Urinary bladder (tissue), 4 donors: Measurements from ENCODE around the gene SLC38A2. TPM values are rescaled to one million over a fixed set of nuclear protein-coding genes. Genes with fewer than 3 reads are reported as not detected.
"Not testable (repeated sequence)": the region's sequence is repeated elsewhere in the genome, so short reads cannot be mapped to it uniquely, and the experiment has no call there.

Experiments
- DNase-seq: peaks from one replicate; pipeline ENCODE4 v3.0.0-alpha.2; 2015; ENCODE audit errors: extremely low spot score
- H3K27ac ChIP-seq: one replicate; pipeline ENCODE4 v1.5.1; 2013; ENCODE audit warnings: low read depth, mild to moderate bottlenecking, moderate library complexity
- H3K36me3 ChIP-seq: one replicate; pipeline ENCODE4 v1.6.1; 2013; ENCODE audit warnings: mild to moderate bottlenecking, moderate library complexity; ENCODE audit not compliant: insufficient read depth
- H3K4me1 ChIP-seq: one replicate; pipeline ENCODE4 v1.6.1; 2013; ENCODE audit warnings: mild to moderate bottlenecking, moderate library complexity; ENCODE audit not compliant: insufficient read depth
- H3K4me3 ChIP-seq: one replicate; pipeline ENCODE4 v1.5.1; 2013; ENCODE audit warnings: low read depth, low read length
- WGBS: extraction: QIAGEN DNeasy Blood & Tissue Kit; methylation state at CpG from one replicate; pipeline ENCODE4 v1.1.7; 2013; 5-methylcytosine and 5-hydroxymethylcytosine counted together
- polyA plus RNA-seq: library from polyadenylated mRNA; stranded (reverse); fragments of 200-250 nt; gene quantifications from one replicate; pipeline ENCODE4 v1.2.3, GENCODE V29; 2013
- total RNA-seq: library from RNA; depleted of rRNA; stranded (reverse); fragments of >200 nt; gene quantifications from one replicate; pipeline ENCODE4 v1.2.3, GENCODE V29; 2014
- donor health status: healthy with polysubstance abuse.
- donor health status: healthy.

SLC38A2 gene
- total and polyA plus RNA-seq, 2 donors: 128 to 471 TPM

DNA sequence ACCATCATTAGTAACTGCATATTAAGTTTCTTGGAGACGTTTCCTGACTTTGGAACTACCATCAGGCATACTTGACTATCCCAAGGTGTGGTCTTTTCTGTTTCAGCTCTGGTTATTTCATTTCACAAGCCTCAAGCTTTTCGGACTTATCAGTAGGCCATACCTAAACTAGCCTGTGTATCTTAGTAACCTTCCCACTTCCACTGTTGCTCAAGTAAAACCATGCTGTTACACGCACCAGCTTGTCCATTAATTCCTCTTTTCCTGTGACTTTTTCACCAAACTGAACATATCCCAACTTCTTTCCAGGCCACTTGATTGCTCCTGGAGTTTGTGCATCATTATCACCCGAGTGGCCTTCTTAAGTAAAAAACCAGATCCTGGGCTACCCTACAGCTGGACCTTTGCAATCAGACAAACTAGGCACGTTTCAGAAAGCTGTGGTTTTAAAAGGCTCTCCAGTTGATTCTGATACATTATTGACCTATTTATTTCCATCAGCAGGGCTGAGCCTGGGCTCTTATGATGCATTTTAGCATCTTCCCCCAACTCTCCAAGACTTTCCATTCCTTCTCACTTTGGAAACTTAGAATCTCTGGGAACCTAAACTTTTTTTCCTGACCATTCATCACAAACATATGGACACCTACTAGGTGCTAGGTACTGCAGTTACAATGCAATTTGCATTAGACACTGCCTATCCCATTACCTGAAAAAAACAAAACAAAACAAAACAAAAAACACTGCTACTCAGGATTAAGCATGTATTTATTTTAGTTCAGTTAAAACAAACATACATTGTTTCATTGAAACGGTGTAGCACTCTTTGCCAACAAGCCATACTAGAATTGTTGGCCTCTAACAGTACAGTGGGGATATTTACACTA is 14.9 kb downstream of the SLC38A2 start:
- no peak for DNase-seq
- no peak overlapping the region for H3K27ac ChIP-seq
- no peaks in the 10 kb centered on the region for H3K4me1 ChIP-seq
- peaks cover 11% of the 10 kb centered on the region for H3K36me3 ChIP-seq
- WGBS: 30% methylated on average over 6 of the region's 6 CpGs
- H3K4me3 ChIP-seq: no peak overlapping the region

DNA sequence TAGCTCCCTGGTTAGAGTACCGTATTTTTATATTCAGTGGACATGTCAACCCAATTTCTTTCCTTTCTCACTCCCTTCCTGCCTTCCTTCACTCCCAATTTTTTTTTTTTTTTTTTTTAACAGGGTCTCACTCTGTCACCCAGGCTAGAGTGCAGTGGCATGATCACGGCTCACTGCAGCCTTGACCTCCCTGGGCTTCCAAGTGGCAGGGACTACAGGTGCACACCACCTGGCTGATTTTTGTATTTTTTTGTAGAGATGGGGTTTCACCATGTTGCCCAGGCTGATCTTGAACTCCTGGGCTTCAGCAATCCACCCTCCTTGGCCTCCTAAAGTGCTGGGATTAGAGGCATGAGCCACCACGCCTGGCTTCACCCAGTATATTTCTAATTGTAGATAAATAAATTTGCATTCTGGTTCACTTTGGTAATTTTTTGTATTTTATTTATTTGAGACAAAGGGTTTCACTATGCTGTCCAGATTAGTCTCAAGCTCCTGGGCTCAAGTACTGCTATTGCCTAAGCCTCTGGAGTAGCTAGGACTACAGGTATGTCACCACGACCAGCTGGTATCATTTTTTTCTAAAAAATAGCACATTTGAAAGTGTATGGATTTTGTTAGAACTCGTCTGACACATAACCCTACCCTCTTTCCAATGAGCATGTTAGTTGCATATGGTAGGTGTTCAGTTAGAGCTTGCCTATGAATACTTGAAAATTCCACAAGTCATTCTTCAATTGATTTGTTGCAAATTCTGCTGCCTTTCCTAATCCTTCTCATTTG is 15.7 kb downstream of the SLC38A2 start:
- H3K4me3 ChIP-seq: no peak overlapping the region
- no peaks in the 10 kb centered on the region for H3K4me1 ChIP-seq
- DNase-seq: no peak
- WGBS: 64% methylated on average over 5 of the region's 5 CpGs
- no peak overlapping the region for H3K27ac ChIP-seq
- peaks cover 11% of the 10 kb centered on the region for H3K36me3 ChIP-seq

- Histone ChIP-seq H3K27ac (no peak overlapping the region), H3K36me3 (peaks cover 6% of the 10 kb centered on the region), H3K4me3 (no peak overlapping the region), H3K4me1 (no peaks in the 10 kb centered on the region)
- DNase-seq: no peak
- WGBS: 58% methylated on average over 1 of the region's 1 CpG
These were observed 17.8 kb downstream of the SLC38A2 start for GRCh38 chr12:46354802-46355199.

DNA sequence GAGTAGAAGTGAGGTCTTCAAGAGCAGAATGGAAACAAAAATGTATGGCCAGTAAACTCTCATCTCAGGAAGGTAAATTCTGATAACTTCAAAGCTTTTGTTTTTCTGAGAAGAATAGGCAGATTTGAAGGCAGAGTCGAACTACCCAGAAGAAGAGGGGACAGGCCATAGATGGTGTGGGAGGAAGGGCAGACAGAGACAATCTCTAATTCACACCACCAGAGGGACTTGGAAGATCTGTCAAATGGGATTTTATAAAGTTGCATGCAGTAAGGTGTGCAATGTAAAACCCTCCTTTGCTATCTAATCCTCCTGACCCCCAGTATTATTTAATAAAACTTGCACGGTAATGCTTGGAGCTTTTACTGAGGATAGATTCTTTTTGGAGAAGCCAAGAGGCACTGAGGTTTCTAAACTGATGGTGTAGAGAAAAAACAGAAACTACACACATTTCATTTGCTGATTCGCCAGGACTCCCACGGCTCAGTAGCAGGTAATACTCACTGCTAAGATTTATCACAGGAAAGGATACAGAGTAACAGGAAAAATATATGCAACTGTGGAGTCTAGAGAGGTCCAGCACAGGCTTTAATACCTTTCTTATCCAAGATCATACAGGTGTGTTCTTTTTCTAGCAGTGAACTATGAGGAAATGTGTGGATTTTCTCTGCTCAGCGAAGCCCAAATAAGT is 18.3 kb downstream of the SLC38A2 start:
- no peak for DNase-seq
- H3K27ac ChIP-seq: no peak overlapping the region
- 72% methylated on average over 5 of the region's 5 CpGs for WGBS
- no peaks in the 10 kb centered on the region for H3K4me1 ChIP-seq
- H3K36me3 ChIP-seq: peaks cover 3% of the 10 kb centered on the region
- H3K4me3 ChIP-seq: no peak overlapping the region

DNA sequence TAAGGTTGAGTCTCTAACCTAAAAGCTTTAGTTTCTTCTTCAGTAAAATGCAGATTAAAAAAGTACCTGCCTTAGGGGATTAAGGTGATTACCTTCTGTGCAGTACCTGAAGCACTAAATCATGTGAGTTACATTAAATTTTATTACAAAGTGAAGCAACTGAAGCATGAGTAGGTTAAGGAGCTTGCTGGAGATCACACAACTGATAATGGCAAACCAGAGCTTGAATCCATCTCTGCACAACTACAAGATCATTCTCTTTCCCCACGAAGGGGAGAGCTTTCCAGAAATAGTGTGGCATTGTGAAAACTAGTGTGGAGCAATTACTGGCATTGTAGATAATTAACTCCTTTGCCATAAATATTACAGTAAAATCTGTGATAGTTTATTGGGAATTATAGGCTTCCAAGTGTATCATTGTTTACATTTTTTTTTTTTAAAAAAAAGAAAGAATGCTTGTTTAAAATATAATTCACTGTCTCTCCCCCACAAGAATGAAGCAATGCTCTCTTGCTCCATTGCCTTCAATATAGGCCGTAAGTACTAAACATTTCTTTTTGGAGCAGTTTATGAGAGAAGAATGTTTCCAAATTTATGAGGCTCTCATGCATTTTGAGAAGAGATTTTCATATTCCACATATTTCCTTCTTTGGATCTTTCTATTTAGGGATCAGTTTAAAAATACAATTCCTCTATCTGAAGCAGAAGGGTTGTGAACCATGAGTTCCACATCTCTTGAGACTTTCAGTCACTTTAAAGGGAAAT is 20.5 kb downstream of the SLC38A2 start:
- 28% methylated on average over 2 of the region's 2 CpGs for WGBS
- Histone ChIP-seq H3K27ac (no peak overlapping the region), H3K4me1 (no peaks in the 10 kb centered on the region), H3K4me3 (no peak overlapping the region), H3K36me3 (no peaks in the 10 kb centered on the region)
- no peak for DNase-seq

- H3K27ac ChIP-seq: no peak overlapping the region
- 89% methylated on average over 1 of the region's 1 CpG for WGBS
- DNase-seq: no peak
- no peak overlapping the region for H3K4me3 ChIP-seq
- no peaks in the 10 kb centered on the region for H3K36me3 ChIP-seq
- H3K4me1 ChIP-seq: no peaks in the 10 kb centered on the region
These were observed 21.4 kb downstream of the SLC38A2 start for GRCh38 chr12:46351138-46351537.

DNA sequence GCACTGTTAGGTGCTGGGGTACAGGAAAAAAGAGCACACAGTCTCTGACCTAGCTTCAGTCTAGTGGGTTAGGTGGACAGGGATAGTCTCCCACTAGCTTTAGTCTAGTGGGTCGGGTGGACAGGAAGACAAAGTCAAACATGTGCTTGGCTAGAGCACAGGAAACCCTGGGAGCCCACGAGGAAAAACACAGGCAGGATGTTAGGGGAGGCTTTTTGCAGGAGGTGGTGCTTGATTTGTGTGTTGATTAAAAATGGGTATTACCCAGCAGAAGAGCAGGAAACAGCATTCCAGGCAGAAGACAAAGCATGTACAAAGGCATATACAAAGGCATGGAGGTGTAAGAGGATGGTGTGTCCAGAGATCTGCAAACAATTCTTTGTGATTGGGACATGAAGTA is 23.3 kb downstream of the SLC38A2 start:
- Histone ChIP-seq H3K36me3 (no peaks in the 10 kb centered on the region), H3K4me3 (no peak overlapping the region), H3K27ac (no peak overlapping the region), H3K4me1 (no peaks in the 10 kb centered on the region)
- 37% methylated on average over 2 of the region's 2 CpGs for WGBS
- DNase-seq: no peak

- Histone ChIP-seq H3K4me3 (no peak overlapping the region), H3K36me3 (no peaks in the 10 kb centered on the region), H3K27ac (no peak overlapping the region), H3K4me1 (no peaks in the 10 kb centered on the region)
- DNase-seq: no peak
- WGBS: 88% methylated on average over 3 of the region's 3 CpGs
These were observed 29.3 kb downstream of the SLC38A2 start for GRCh38 chr12:46343118-46343852.

DNA sequence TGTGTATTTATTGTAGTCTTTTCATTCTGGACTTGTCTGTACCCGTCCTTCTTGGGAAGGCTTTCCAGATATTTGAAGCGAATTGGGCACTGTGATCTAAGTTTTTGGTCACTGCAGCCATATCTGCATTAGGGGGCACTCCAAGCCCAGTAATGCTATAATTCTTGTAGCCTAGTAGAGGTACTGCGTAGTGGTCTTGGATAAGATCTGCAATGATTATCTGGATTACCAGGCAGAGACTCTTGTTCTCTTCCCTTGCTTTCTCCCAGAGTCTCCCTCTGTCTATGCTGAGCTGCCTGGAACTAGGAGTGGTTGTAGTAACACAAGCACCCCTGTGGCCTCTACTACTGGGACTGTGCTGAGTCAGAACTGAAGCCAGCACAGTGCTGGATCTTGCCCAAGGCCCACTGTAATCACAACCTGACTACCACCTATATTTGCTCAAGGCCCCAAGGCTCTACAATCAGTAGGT is 30.0 kb downstream of the SLC38A2 start:
- Histone ChIP-seq H3K4me3 (no peak overlapping the region), H3K36me3 (no peaks in the 10 kb centered on the region), H3K27ac (no peak overlapping the region), H3K4me1 (no peaks in the 10 kb centered on the region)
- no peak for DNase-seq
- 46% methylated on average over 3 of the region's 3 CpGs for WGBS

DNA sequence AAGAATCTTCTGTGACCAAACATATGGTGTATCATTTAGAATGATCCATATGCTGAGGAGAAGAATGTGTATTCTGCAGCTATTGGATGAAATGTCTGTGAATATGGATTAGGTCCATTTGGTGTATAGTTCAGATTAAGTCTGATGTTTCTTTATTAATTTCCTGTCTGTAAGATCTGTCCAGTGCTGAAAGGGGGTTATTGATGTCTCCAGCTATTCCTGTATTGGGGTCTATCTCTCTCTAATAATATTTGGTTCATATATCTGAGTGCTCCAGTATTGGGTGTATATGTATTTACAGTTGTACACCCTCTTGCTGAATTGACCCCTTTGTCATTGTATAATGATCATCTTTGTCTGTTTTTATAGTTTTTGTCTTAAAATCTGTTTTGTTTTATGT is 33.5 kb downstream of the SLC38A2 start:
- Histone ChIP-seq H3K4me1 (no peaks in the 10 kb centered on the region), H3K4me3 (no peak overlapping the region), H3K27ac (no peak overlapping the region), H3K36me3 (no peaks in the 10 kb centered on the region)
- no peak for DNase-seq

DNA sequence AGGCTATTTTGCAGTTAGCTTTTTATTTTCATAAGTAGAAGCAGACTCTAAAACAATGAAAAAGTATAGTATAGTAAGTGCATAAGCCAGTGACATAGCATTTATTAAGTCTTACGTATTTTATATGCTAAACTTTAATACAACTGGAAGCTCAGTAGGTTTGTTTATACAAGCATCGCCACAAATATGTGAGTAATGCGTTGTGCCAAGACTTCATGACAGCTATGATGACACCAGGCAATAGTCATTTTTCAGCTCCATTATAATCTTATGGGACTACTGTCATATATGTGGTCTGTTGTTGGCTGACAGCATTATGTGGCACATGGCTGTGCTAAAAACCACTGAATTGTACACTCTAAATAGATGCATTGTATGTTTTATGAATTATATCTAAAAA is 40.3 kb downstream of the SLC38A2 start:
- WGBS: 18% methylated on average over 3 of the region's 3 CpGs
- no peaks in the 10 kb centered on the region for H3K4me1 ChIP-seq
- DNase-seq: no peak
- no peak overlapping the region for H3K27ac ChIP-seq
- no peaks in the 10 kb centered on the region for H3K36me3 ChIP-seq
- no peak overlapping the region for H3K4me3 ChIP-seq

GRCh38 chr12:46325075-46325474 is 47.5 kb downstream of the SLC38A2 start:
- H3K4me3 ChIP-seq, H3K36me3 ChIP-seq, DNase-seq, H3K4me1 ChIP-seq, H3K27ac ChIP-seq: not testable (repeated sequence)
- WGBS: 98% methylated on average over 5 of the region's 5 CpGs
